BE2C (cell line): ENCODE results near the gene GCH1.

Experiments used
- DNase-seq: peaks from one replicate; pipeline ENCODE4 v3.0.0-alpha.2; 2020
- H3K27me3 ChIP-seq: fragments of 250-450 bp; sonication (Bioruptor Pico); 2 replicates; pipeline ENCODE4 v1.5.1; 2020; ENCODE audit warnings: mild to moderate bottlenecking
- H3K36me3 ChIP-seq: fragments of 250-450 bp; sonication (Bioruptor Pico); 2 replicates; pipeline ENCODE4 v1.5.1; 2020; ENCODE audit warnings: mild to moderate bottlenecking
- H3K4me1 ChIP-seq: fragments of 250-450 bp; sonication (Bioruptor Pico); 2 replicates; pipeline ENCODE4 v1.5.1; 2020
- H3K4me3 ChIP-seq: 2 replicates; pipeline ENCODE4 v1.5.1; 2011; ENCODE audit warnings: low read depth, low read length
- H3K9me3 ChIP-seq: fragments of 250-450 bp; sonication (Bioruptor Pico); 2 replicates; pipeline ENCODE4 v1.5.1; 2020
- TF ChIP-seq, protein P1 (sequence below): IDR thresholded peaks from 2 replicates; pipeline ENCODE4 v1.5.1; 2012; ENCODE audit warnings: mild to moderate bottlenecking, low read depth, low read length

GCH1 gene

DNA sequence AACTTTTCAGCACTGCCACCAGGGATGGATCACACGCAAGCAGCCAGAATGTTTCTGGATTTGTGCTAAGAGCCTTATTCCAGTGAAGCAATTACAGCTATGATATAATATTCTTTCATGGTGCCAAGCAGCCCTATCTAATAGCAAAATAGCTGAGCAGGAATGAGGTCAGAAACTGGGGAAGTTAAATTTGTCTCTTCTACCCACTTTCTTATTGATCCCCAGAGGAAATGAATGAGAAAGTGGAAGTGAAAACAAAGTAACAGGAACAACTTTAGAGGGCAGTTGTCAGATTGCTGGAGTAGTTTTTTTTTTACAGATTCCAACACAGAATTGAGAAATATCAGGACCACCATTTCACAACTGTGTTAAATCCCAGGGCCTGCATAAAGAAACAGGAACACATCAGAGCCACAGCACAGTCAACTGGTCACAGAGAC lies 44.8 kb downstream of the GCH1 start:
- TF ChIP-seq, protein P1, sequence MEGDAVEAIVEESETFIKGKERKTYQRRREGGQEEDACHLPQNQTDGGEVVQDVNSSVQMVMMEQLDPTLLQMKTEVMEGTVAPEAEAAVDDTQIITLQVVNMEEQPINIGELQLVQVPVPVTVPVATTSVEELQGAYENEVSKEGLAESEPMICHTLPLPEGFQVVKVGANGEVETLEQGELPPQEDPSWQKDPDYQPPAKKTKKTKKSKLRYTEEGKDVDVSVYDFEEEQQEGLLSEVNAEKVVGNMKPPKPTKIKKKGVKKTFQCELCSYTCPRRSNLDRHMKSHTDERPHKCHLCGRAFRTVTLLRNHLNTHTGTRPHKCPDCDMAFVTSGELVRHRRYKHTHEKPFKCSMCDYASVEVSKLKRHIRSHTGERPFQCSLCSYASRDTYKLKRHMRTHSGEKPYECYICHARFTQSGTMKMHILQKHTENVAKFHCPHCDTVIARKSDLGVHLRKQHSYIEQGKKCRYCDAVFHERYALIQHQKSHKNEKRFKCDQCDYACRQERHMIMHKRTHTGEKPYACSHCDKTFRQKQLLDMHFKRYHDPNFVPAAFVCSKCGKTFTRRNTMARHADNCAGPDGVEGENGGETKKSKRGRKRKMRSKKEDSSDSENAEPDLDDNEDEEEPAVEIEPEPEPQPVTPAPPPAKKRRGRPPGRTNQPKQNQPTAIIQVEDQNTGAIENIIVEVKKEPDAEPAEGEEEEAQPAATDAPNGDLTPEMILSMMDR = no peak
- H3K27me3 ChIP-seq = no peaks in the 10 kb centered on the region
- no peaks in the 10 kb centered on the region for H3K4me1 ChIP-seq
- no peak for DNase-seq
- no peaks in the 10 kb centered on the region for H3K9me3 ChIP-seq
- H3K36me3 ChIP-seq = peaks cover 3% of the 10 kb centered on the region; the same call in 1 of the 2 replicates
- H3K4me3 ChIP-seq = no peak overlapping the region

DNA sequence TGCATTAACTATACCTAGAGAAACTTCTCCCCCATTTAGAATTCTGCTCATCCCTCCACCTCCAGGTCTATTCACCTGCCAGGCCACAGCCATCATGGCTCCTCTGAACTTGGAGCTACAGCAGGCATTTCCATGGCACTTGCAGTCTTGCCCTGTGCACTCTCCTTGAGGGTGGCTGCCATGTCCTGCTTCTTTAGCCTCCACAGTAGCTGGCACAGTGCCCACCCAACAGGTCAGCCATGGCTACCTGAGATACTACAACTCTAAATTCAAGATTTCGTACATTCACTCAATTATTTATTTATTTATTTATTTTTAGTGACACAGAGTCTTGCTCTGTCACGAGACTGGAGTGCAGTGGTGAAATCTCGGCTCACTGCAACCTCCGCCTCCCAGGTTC lies 46.5 kb downstream of the GCH1 start:
- DNase-seq = no peak
- Histone ChIP-seq H3K4me3 (no peak overlapping the region), H3K9me3 (no peaks in the 10 kb centered on the region), H3K4me1 (no peaks in the 10 kb centered on the region), H3K27me3 (no peaks in the 10 kb centered on the region), H3K36me3 (peaks cover 3% of the 10 kb centered on the region; the same call in 1 of the 2 replicates)
- TF ChIP-seq, protein P1 = no peak

DNA sequence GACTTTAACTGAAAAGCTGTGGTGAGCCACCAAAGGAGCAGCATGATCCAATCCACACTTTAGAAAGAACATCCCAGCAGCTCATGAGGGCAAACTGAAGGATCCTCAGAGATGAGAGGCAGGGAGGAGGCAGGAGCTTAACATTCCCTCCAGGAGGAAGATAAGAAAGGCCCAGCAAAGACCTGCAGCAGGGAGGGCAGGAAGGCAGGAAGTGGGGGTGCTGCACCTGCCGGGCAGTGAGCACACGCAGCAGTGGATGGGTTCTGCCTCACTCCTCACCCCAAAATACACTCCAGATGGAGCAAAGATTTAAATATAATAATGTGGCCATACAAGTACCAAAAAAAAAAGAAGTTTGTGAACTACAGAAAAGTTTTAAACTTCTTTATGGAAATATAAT lies 48.4 kb downstream of the GCH1 start:
- TF ChIP-seq, protein P1 = no peak
- H3K4me1 ChIP-seq = no peaks in the 10 kb centered on the region
- H3K36me3 ChIP-seq = no peaks in the 10 kb centered on the region; the same call in 1 of the 2 replicates
- H3K27me3 ChIP-seq = no peaks in the 10 kb centered on the region
- H3K9me3 ChIP-seq = no peaks in the 10 kb centered on the region
- H3K4me3 ChIP-seq = no peak overlapping the region
- no peak for DNase-seq

DNA sequence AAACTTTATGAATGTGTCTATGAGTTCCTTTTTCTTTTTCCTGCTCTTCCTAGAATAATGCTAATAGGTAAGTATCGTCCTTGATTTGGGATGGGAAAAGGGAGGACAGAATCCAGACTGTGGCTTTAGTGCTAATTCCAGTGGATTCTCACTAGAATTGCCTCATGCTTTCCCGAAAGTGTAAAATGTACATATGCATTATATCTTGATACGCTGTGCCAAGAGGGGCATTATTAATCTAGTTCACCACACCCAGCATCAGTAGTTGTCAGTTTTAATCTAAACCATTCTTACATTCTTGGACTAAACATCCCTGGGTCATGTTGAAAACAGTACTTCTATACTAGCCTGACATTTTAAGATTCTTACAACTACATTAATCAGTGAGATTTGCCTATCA lies 49.3 kb downstream of the GCH1 start:
- Histone ChIP-seq H3K4me1 (no peaks in the 10 kb centered on the region), H3K9me3 (no peaks in the 10 kb centered on the region), H3K27me3 (no peaks in the 10 kb centered on the region), H3K4me3 (no peak overlapping the region), H3K36me3 (no peaks in the 10 kb centered on the region; the same call in 1 of the 2 replicates)
- TF ChIP-seq, protein P1 = no peak
- DNase-seq = no peak

DNA sequence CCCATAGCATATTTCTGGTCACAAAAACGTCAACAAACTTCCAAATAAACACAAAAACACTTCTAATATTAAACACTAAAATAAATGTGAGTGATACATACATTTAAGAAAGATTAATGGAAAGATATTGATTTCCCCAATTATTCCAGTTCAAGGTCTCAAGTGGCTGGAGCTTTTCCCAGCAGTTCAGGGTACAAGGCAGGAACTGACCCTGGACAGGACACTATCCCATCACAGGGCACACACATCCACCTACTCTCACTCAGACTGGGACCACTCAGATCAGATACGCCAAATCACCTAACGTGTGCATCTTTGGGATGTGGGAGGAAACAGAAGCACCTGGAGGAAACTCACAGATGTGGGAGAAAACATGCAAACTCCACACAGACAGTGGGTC lies 50.4 kb downstream of the GCH1 start:
- H3K9me3 ChIP-seq = no peaks in the 10 kb centered on the region
- TF ChIP-seq, protein P1 = no peak
- no peak overlapping the region for H3K4me3 ChIP-seq
- no peaks in the 10 kb centered on the region for H3K4me1 ChIP-seq
- H3K27me3 ChIP-seq = no peaks in the 10 kb centered on the region
- no peak for DNase-seq
- no peaks in the 10 kb centered on the region; the same call in 1 of the 2 replicates for H3K36me3 ChIP-seq

DNA sequence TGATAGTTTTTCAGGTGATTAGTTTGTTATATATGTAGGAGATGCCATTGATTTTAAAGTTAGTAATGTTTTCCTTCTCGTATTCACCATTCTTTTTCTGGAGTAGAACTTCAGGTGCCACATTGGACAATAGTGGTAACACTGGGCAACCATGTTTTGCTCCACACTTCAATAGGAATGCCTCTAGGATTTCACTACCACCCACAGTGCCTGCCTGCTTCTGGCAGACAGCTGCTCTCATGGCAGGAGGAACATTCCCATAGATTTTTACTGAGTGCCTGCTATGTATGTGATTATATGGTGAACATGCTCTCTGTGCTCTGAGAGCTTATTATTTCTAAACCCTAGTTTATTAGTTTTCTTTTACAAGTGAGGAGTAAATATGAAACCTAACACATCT lies 53.7 kb downstream of the GCH1 start:
- DNase-seq = no peak
- Histone ChIP-seq H3K36me3 (no peaks in the 10 kb centered on the region; the same call in 1 of the 2 replicates), H3K4me3 (no peak overlapping the region), H3K9me3 (no peaks in the 10 kb centered on the region), H3K27me3 (no peaks in the 10 kb centered on the region), H3K4me1 (no peaks in the 10 kb centered on the region)
- TF ChIP-seq, protein P1 = no peak
